Measurements from ENCODE around the gene GUF1.
A peak's percentile ranks its signal among the peaks of the same experiment; 100 is the strongest.
"Not testable (repeated sequence)": the region's sequence is repeated elsewhere in the genome, so short reads cannot be mapped to it uniquely, and the experiment has no call there.

The GUF1 gene

GRCh38 chr4:44713125-44713524, 34.9 kb downstream of the GUF1 start:
- DNase-seq, result no peak

GRCh38 chr4:44716597-44716996, 38.4 kb downstream of the GUF1 start:
- no peak for DNase-seq

- no peak for DNase-seq
These were observed 42.2 kb downstream of the GUF1 start for GRCh38 chr4:44720371-44720770.

GRCh38 chr4:44722001-44722400, 43.8 kb downstream of the GUF1 start:
- DNase-seq, result no peak

GRCh38 chr4:44725166-44725565, 46.9 kb downstream of the GUF1 start:
- no peak for DNase-seq

GRCh38 chr4:44725726-44726037, 47.5 kb downstream of the GUF1 start:
- DNase-seq, result no peak

GRCh38 chr4:44726038-44726871, 48.0 kb downstream of the GUF1 start, which contains the start of gene GNPDA2:
TSS of gene GNPDA2 (minus strand) at chr4:44726556. CDS start at chr4:44722207, 4,349 bp downstream.
- DNase-seq, result peak; percentile 95

- no peak for DNase-seq
These were observed 49.3 kb downstream of the GUF1 start for GRCh38 chr4:44727471-44727870.

- DNase-seq, result not testable (repeated sequence)
These were observed 50.5 kb downstream of the GUF1 start for GRCh38 chr4:44728694-44729093.

GRCh38 chr4:44736900-44737299, 58.7 kb downstream of the GUF1 start:
- no peak for DNase-seq

- DNase-seq, result no peak
These were observed 60.4 kb downstream of the GUF1 start for GRCh38 chr4:44738615-44739014.

GRCh38 chr4:44740201-44740600, 62.0 kb downstream of the GUF1 start:
- DNase-seq, result no peak

Measured in suppressor macrophage treated with lipopolysaccharide for 4 hours (primary cell).